HepG2 (cell line): ENCODE data around the gene MAST1. TPM values are rescaled to one million over a fixed set of nuclear protein-coding genes. Genes with fewer than 3 reads are reported as not detected.

ENCODE experiments used
- ATF7 ChIP-seq, 2 experiments: fragments of 450-650 bp in 1 of 2; sonication (generic) in 1 of 2; formaldehyde crosslinking in 1 of 2; IDR thresholded peaks; 2 replicates each; pipeline versions ENCODE4 v1.4.0 to v1.6.1; 2016 to 2020; ENCODE audit warnings: antibody characterized with exemption in 1 of 2, mild to moderate bottlenecking in 1 of 2, missing genetic modification reagents in 1 of 2
- CCAR2 ChIP-seq: fragments of 200-400 bp; formaldehyde crosslinking; optimal IDR thresholded peaks from 2 replicates; pipeline ENCODE3; 2018; ENCODE audit warnings: low read depth, mild to moderate bottlenecking, low read length, moderate library complexity
- ELF1 ChIP-seq: sonication (generic); formaldehyde crosslinking; IDR thresholded peaks from 2 replicates; pipeline ENCODE4 v1.4.0; 2020; ENCODE audit warnings: missing genetic modification reagents
- GATAD2A ChIP-seq: IDR thresholded peaks from 2 replicates; pipeline ENCODE4 v1.6.1; 2016
- HES4 ChIP-seq: sonication (generic); formaldehyde crosslinking; IDR thresholded peaks from 2 replicates; pipeline ENCODE4 v1.9.0; 2021; ENCODE audit warnings: mild to moderate bottlenecking, missing genetic modification reagents, borderline replicate concordance
- HIVEP1 ChIP-seq: sonication (generic); formaldehyde crosslinking; IDR thresholded peaks from 2 replicates; pipeline ENCODE4 v1.4.0; 2020; ENCODE audit warnings: mild to moderate bottlenecking, missing genetic modification reagents
- KDM4B ChIP-seq: sonication (generic); formaldehyde crosslinking; IDR thresholded peaks from 2 replicates; pipeline ENCODE4 v1.4.0; 2020; ENCODE audit warnings: missing genetic modification reagents
- KLF6 ChIP-seq: IDR thresholded peaks from 2 replicates; pipeline ENCODE4 v1.8.0; 2016; ENCODE audit warnings: missing biosample characterization, missing genetic modification reagents
- SNAPC2 ChIP-seq: sonication (generic); formaldehyde crosslinking; IDR thresholded peaks from 2 replicates; pipeline ENCODE4 v1.8.1; 2022; ENCODE audit warnings: mild to moderate bottlenecking, missing genetic modification reagents
- TFDP1 ChIP-seq: IDR thresholded peaks from 2 replicates; pipeline ENCODE4 v1.6.1; 2016; ENCODE audit warnings: missing compliant biosample characterization, missing genetic modification reagents, borderline replicate concordance
- ZBTB8A ChIP-seq: sonication (generic); formaldehyde crosslinking; IDR thresholded peaks from 2 replicates; pipeline ENCODE4 v1.4.0; 2020; ENCODE audit warnings: mild to moderate bottlenecking, low read depth, missing genetic modification reagents, borderline replicate concordance
- ZNF234 ChIP-seq: sonication (generic); formaldehyde crosslinking; conservative IDR thresholded peaks from 2 replicates; pipeline ENCODE4 v1.5.1; 2020; ENCODE audit warnings: mild to moderate bottlenecking, missing genetic modification reagents
- ZNF280D ChIP-seq: sonication (generic); formaldehyde crosslinking; IDR thresholded peaks from 2 replicates; pipeline ENCODE4 v1.5.1; 2020; ENCODE audit warnings: mild to moderate bottlenecking, missing genetic modification reagents
- ZNF317 ChIP-seq: sonication (generic); formaldehyde crosslinking; IDR thresholded peaks from 2 replicates; pipeline ENCODE4 v1.5.0; 2020; ENCODE audit warnings: mild to moderate bottlenecking, missing genetic modification reagents
- ZNF547 ChIP-seq: sonication (generic); formaldehyde crosslinking; IDR thresholded peaks from 2 replicates; pipeline ENCODE4 v1.5.1; 2020; ENCODE audit warnings: mild to moderate bottlenecking, missing genetic modification reagents
- ZNF724P ChIP-seq: sonication (generic); formaldehyde crosslinking; IDR thresholded peaks from 2 replicates; pipeline ENCODE4 v1.8.0; 2022; ENCODE audit warnings: missing genetic modification reagents, borderline replicate concordance
- polyA plus RNA-seq, 8 experiments: library from polyadenylated mRNA; depleted of rRNA in 3 of 8; stranded (reverse) in 7 of 8; unstranded in 1 of 8; fragments of >200 nt; fragmentation: Illumina TruSeq in 4 of 8; extraction: Trizol in 4 of 8; gene quantifications; 2 replicates each; pipeline versions ENCODE4 v1.2.1 to v1.2.3, GENCODE V29; 2011 to 2016; ENCODE audit warnings: low read depth in 4 of 8, missing spikeins in 1 of 8, mixed read lengths in 1 of 8; ENCODE audit not compliant: insufficient read depth in 1 of 8
- total RNA-seq, 5 experiments: library from RNA; depleted of rRNA; stranded (reverse); fragments of >200 nt; fragmentation: Illumina TruSeq; extraction: Trizol; gene quantifications; 2 replicates each; pipeline ENCODE4 v1.2.3, GENCODE V29; 2016; ENCODE audit warnings: low read depth in 1 of 5
- TF ChIP-seq, protein P1 (sequence below): sonication (generic); formaldehyde crosslinking; IDR thresholded peaks from 2 replicates; pipeline ENCODE4 v1.8.0; 2022; ENCODE audit warnings: missing genetic modification reagents, mild to moderate bottlenecking, moderate library complexity, borderline replicate concordance
- TF ChIP-seq, protein P2 (sequence below): sonication (generic); formaldehyde crosslinking; IDR thresholded peaks from 2 replicates; pipeline ENCODE4 v1.8.1; 2023; ENCODE audit warnings: mild to moderate bottlenecking, missing genetic modification reagents
- TF ChIP-seq, protein P3 (sequence below): sonication (generic); formaldehyde crosslinking; IDR thresholded peaks from 2 replicates; pipeline ENCODE4 v1.5.1; 2020; ENCODE audit warnings: missing genetic modification reagents, mild to moderate bottlenecking, borderline replicate concordance

MAST1 gene
- total and polyA plus RNA-seq, 2 of the 13 experiments (the other 11 are each of a cell fraction or from before 2014, with no cell fraction given): 0.73 to 4.7 TPM

DNA sequence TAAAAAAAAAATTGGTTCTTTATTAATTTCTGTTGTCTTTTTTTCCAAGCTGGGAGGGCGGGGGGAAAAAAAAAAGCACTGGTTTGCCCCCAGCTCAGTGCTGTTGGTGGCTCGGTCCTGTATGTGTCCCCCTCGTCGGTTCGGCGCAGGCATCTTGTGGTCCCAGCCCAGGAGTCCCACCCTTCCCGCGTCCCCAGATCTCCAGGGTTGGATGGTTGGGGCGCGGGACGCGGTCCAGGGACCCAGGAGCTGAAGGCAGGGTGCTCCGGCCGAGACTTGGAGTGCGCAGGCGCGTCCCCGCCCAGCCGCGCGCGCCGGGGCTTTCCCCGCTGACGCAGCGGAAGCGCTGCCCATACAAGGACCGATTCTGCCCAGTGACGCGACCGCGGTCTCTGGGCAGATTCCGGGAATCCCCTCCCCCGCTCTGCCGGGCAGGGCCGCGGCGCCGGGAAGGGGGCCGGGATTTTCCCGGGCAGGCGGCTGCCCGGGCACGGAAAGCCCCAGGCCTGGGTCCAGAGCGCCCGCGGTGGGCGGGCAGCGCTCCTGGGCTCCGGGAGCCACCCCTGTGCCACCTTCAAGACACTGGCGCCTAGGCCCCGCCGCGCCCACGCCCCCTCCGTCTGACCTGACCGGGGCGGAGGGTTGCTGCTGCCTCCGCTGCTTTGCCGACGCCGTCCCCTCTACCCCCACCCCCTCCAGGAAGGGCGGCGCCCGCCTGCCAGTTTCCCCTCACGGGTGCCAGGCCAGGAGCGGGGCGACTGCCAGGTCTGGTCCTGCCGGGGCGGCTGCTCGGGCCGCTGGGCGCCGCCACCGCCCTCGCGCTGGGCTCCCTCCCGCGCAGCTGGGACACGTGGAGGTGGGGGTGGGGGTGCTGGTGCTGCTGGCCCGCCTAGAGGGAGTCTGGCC is 44.8 kb upstream of the MAST1 start (continued):
- TF ChIP-seq, protein P1, sequence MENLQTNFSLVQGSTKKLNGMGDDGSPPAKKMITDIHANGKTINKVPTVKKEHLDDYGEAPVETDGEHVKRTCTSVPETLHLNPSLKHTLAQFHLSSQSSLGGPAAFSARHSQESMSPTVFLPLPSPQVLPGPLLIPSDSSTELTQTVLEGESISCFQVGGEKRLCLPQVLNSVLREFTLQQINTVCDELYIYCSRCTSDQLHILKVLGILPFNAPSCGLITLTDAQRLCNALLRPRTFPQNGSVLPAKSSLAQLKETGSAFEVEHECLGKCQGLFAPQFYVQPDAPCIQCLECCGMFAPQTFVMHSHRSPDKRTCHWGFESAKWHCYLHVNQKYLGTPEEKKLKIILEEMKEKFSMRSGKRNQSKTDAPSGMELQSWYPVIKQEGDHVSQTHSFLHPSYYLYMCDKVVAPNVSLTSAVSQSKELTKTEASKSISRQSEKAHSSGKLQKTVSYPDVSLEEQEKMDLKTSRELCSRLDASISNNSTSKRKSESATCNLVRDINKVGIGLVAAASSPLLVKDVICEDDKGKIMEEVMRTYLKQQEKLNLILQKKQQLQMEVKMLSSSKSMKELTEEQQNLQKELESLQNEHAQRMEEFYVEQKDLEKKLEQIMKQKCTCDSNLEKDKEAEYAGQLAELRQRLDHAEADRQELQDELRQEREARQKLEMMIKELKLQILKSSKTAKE: peak; percentile 34; the same call in 1 of the 2 replicates
- TF ChIP-seq ZNF547 (CRISPR knock-in tag) (peak; percentile 88), ZNF724P (CRISPR knock-in tag) (no peak; the same call in 1 of the 2 replicates), ZNF280D (CRISPR knock-in tag) (no peak), ZBTB8A (peak; percentile 31; the same call in 1 of the 2 replicates), ZNF317 (CRISPR knock-in tag) (no peak), ZNF234 (no peak), HES4 (CRISPR knock-in tag) (peak; percentile 79; the same call in 1 of the 2 replicates), ATF7 (IDR thresholded peaks at IDR 0.05) (no peak), ATF7 (CRISPR knock-in tag; IDR thresholded peaks at IDR 0.05) (peak; percentile 41; the same call in 1 of the 2 replicates), KLF6 (peak; percentile 68; the same call in 1 of the 2 replicates), GATAD2A (no peak; the same call in 1 of the 2 replicates), TFDP1 (peak; percentile 72), CCAR2 (no peak), KDM4B (CRISPR knock-in tag) (peak; percentile 82; the same call in 1 of the 2 replicates), HIVEP1 (CRISPR knock-in tag) (peak; percentile 100), SNAPC2 (CRISPR knock-in tag) (no peak), ELF1 (peak; percentile 65)
- TF ChIP-seq, protein P2, sequence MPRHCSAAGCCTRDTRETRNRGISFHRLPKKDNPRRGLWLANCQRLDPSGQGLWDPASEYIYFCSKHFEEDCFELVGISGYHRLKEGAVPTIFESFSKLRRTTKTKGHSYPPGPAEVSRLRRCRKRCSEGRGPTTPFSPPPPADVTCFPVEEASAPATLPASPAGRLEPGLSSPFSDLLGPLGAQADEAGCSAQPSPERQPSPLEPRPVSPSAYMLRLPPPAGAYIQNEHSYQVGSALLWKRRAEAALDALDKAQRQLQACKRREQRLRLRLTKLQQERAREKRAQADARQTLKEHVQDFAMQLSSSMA (CRISPR knock-in tag): 0 out of 2 replicates have a peak, but pooled peaks have one; percentile 58
- TF ChIP-seq, protein P3, sequence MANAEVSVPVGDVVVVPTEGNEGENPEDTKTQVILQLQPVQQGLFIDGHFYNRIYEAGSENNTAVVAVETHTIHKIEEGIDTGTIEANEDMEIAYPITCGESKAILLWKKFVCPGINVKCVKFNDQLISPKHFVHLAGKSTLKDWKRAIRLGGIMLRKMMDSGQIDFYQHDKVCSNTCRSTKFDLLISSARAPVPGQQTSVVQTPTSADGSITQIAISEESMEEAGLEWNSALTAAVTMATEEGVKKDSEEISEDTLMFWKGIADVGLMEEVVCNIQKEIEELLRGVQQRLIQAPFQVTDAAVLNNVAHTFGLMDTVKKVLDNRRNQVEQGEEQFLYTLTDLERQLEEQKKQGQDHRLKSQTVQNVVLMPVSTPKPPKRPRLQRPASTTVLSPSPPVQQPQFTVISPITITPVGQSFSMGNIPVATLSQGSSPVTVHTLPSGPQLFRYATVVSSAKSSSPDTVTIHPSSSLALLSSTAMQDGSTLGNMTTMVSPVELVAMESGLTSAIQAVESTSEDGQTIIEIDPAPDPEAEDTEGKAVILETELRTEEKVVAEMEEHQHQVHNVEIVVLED (CRISPR knock-in tag): peak; percentile 57; the same call in 1 of the 2 replicates
